Endometrial microvascular endothelial cells (primary cell): ENCODE results near the gene SSX2IP. TPM values are rescaled to one million over a fixed set of nuclear protein-coding genes. Genes with fewer than 3 reads are reported as not detected.
"Not testable (repeated sequence)": the region's sequence is repeated elsewhere in the genome, so short reads cannot be mapped to it uniquely, and the experiment has no call there.

ENCODE experiments used
- in situ Hi-C: cut with HindIII; loops from 2 replicates; pipeline ENCODE4 v1.10.0; 2017; ENCODE audit warnings: low sequenced_read_pairs, low pct_unique_long_range_greater_than_20kb; ENCODE audit errors: inconsistent ontology term
- total RNA-seq: library from RNA; depleted of rRNA; stranded (reverse); fragments of >200 nt; gene quantifications from one replicate; pipeline ENCODE4 v1.2.3, GENCODE V29; 2015; ENCODE audit errors: inconsistent ontology term

SSX2IP gene
- total RNA-seq, 1 donor from 2014 or later = 13.9 TPM

DNA sequence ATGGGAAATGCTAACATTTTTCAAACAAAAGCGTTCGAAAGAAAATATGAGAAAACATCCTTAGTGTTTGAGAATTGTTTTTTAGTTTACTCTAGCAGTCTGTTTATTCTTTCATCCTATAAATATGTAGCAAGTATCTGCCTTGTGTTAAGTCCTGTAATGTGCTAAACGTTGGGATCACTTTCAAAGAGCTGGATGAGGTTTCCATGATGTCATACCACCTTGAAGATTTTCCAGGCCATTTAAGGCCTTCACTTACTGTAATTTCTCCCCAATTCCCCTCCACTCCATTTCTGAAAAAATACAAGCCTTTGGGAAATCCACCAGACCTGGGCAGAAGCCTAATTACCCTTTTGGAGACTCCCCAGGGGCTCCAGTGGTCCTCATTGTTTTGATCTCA, 91.8 kb downstream of the SSX2IP start:
- in situ Hi-C loops = no loop called here

DNA sequence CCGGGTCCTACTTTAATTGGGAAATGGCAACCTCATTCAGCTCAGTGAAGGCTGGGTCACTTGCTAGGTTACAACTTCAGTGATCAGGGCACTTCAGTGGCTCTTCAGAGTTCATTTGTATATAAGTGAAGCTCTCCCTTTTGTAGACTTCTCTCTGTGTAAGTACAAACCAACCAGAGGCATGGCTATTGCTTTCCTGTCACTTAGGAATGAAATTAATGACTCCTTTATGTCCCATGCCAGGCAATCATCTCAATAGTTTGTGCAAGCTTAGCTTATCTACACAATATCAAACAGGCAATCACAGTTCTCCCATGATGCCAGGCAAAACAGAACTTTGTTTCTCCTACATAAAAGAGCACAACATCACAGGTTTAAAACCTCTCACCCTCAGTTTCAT, 93.2 kb downstream of the SSX2IP start:
- in situ Hi-C loops = no loop called here

GRCh38 chr1:84594959-84595358, 95.3 kb downstream of the SSX2IP start:
- in situ Hi-C loops = not testable (repeated sequence)

Other genes starting within 250 kb of the SSX2IP start
- gene RPF1, start 211.2 kb downstream of the SSX2IP start, total RNA-seq = 40.0 TPM
- not detected for gene SPATA1, start 184.1 kb downstream of the SSX2IP start, total RNA-seq
- gene GNG5, start 183.9 kb downstream of the SSX2IP start, total RNA-seq = 69.5 TPM
- 15.1 TPM for gene CTBS, start 116.0 kb downstream of the SSX2IP start, total RNA-seq
- gene LPAR3, start 202.7 kb upstream of the SSX2IP start, total RNA-seq = not detected